HG02970 (cell line): ENCODE results near the gene CUEDC1.
"Not testable (repeated sequence)": the region's sequence is repeated elsewhere in the genome, so short reads cannot be mapped to it uniquely, and the experiment has no call there.

Experiments
- ATAC-seq: cut with Tn5 transposase; IDR thresholded peaks from one replicate; pipeline ENCODE4 v1.9.1; 2021; ENCODE audit warnings: mild to moderate bottlenecking, moderate library complexity, moderate number of reproducible peaks; ENCODE audit not compliant: unreplicated experiment, low FRiP score

Gene CUEDC1

GRCh38 chr17:57985675-57985974 lies 30.4 kb upstream of the CUEDC1 start:
- no peak for ATAC-seq

DNA sequence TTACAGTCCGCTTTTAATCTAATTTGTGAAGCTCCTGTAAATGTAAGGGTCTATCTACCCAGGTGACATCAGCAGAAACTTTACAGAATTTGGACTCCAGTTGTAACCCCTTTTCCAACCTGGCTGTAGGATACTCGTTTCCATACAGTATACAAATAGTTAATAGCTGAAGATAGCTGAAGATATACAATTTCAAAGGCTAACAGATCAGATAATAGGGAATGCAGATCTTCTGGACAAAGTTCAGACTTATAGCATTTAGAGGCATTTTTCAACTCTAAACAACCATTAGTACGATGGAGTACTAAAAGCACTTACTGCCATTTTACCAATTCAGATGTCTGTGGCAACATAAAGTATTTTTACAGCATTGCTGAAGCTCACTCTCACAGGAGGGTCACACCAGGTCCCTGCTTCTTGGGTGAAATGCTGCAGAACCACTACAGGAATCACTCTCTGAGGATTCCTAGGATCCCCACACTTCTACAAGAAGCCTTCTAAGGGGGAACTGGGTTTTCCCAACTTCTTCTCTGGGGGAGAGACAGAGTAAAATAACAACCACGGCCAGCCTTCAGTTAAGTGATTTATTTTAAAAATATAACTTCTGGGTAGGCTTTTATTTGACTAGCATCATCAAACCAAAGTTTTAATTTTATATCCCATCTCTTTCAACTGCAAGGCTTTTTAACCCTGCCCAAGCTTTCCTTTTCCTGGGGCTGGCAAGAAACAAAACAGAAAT lies 29.9 kb upstream of the CUEDC1 start:
- no peak for ATAC-seq

DNA sequence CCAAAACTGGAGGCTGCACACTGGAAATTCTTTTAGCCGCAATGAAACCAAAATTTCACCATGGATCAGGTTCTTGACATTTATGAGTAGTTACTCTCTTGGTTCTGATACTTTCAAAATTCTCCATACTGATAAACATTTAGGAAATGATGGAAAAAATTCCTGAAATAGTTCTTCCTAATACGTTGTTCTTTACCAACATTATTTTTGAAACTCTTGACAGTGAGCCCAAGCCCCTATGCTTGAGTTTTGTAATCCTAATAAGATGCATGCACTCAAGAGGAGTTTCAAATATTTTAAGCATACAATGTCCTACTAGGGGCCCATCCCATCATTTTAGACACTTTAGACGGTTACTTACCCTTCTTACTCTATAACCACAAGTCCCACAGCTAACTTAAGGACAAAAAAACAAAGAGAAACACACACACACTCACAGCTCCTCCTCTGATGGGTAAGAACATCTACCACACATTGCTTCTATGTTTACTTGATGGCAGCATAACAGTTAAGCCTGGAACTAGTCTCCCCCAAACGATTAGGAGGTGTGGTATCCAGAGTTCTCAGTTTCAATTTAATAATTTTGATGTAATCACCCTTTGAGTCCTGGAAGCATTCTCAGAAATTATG lies 29.2 kb upstream of the CUEDC1 start:
- no peak for ATAC-seq

GRCh38 chr17:57983446-57983845 lies 28.2 kb upstream of the CUEDC1 start:
- no peak for ATAC-seq

DNA sequence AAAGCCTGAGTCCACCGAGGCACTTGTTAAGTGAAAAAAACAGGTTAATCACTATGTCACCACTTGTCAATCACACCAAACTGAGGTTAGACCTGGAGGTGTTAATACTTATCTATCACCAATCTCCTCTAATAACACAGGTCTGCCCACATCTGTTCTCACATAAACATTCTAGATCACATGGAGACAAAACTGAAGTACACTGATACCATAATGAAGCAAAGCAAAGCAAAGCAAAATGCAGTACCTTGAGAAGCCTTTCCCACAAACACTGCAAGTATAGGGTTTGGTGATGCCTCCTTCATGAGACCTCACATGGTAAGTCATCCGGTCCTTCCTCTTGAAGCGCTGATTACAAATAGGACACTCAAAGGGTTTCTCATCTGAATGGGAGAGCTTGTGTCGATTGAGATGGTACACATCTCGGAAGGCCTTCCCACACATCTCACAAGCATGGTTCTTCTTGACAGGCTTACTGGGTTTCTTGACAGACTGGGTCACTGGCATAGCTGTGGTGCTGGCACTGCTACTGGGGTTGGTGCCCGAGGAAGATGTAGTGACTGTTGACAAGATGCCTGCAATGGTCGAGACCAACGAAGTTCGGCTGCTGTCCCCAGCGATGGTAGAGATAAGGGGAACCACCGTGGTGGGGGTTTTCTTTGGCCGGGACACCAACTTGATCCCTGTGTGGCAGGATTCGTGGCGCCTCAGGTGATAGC lies 27.4 kb upstream of the CUEDC1 start:
- ATAC-seq, result no peak

DNA sequence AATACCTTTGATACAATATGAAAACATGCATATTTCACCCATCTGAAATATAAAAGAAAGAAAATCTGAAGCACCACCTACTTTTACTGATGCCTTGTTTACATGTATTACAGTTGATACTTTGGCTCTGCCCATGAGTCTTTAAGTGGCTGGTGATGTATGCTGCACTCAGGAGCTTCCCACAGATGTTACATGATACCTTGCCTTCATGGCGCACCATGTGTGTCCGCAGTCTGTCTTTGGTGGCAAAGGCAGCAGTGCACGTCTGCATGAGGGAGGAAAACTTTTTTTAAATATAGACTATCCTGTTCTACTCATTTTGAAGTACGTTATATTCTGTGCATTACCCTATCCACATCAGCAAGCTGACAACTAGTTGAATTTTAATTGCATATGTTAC lies 25.3 kb upstream of the CUEDC1 start:
- no peak for ATAC-seq

- ATAC-seq, result no peak
These were observed 23.9 kb upstream of the CUEDC1 start for GRCh38 chr17:57979076-57979475.

DNA sequence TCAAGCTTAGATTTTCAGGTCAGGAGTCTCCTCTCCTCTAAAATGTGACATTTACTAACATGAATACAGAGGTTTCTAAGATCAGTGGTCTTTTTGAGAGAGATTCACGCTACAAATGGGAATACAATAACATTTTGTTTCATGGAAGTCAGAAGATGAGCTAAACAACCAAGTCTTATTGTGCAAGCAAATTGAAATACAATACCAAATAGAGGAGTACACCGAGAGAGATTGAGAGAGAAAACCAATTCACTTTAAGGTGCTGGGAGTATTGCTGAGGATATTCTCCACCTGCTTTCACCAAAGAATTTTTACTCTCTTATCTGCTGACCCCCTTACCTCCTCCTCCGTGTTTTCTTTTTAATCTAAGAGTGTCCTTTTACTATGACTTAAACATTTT lies 21.4 kb upstream of the CUEDC1 start:
- ATAC-seq, result no peak

- no peak for ATAC-seq
These were observed 19.8 kb upstream of the CUEDC1 start for GRCh38 chr17:57975044-57975443.

DNA sequence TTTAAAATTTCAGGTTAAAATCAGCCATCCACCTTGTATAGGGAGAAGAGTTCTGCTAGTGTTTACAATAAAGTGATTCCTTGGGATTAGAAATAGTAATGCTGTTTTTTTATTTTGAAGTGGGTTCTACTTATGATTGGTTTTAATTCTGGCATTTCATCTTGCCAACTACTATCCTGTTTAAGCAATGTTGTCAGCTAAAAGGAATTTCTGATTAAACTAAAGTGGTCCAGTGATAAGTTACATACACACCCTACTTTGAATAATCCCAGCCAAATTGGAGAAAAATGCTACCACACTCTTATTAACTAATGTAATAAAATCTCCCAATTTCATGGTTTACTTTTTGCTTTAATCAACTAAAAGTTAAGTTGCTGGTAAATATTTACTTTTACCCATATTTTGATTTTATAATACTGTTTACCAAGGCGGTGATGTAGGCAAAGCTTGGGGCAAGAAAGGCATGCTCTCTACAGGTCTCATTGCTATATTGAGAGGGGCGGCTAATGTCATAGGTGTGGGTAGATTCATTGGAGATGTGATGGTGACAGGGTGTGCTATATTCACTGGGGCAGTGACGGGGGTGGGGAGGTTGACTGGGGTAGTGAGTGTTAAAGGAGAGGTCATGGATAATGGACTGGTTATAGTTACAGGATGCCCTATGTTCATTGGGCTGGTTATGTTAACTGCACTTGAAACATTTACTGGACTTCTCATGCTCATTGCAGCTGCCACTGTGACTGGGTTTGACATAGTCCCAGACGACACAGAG lies 19.0 kb upstream of the CUEDC1 start:
- not testable (repeated sequence) for ATAC-seq

GRCh38 chr17:57972151-57972550 lies 16.9 kb upstream of the CUEDC1 start:
- ATAC-seq, result no peak

DNA sequence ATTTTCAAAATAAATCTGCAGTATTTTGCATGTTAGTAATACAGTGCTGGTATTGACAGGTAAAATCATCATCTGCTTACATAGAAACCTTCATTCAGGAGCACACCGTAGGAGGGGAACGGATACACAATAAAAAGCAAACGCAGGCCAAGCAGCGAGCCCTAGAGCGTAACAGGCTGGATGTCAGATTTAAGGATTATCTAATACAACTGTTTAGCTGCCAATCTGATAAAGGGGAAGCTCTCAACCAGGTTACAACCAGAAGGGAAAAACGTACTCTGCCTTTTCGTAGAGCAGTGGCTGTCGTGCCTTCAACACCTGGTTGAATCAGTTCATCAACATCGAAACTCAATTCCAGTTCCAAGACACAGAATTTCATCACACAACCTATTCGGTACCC lies 16.4 kb upstream of the CUEDC1 start:
- ATAC-seq, result no peak

DNA sequence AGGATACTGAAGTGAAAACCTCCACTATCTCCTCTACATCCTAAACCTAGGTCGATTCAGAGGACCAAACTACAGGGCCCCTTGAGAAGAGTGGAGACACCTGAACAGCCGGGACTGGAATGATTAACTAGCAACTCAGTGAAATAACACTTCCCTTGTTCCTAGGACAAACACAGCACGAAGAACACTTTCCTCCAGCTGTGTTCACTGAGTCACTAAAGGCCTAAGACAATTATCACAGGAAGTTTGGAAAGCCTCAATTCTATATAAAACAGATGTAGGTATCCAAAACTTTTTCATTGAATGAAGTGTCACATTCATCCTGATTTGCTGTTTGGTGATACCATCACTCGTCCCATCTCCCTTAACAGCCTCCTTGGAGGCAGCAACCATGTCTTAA lies 15.5 kb upstream of the CUEDC1 start:
- no peak for ATAC-seq

GRCh38 chr17:57968456-57968855 lies 13.2 kb upstream of the CUEDC1 start:
- no peak for ATAC-seq

- no peak for ATAC-seq
These were observed 11.7 kb upstream of the CUEDC1 start for GRCh38 chr17:57966875-57967274.

DNA sequence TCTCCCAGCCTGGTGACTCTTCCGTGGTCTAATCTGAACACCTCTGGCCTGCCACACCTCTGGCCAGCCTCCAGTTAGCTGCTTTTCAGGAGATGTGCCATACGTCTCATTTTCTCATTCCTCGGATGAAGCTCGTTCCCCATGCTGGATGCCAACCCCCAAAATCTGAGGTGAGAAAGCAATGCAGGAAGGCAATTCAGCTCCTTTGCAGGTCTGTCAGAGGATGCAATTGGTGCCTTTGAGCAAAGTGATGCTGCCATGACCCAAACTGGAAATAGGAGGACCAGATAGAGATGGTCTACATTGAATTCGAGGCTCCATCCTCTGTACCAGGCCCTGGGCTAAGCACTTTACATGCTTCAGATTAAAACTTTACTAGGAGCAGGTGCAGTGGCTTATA lies 11.0 kb upstream of the CUEDC1 start:
- ATAC-seq, result no peak

DNA sequence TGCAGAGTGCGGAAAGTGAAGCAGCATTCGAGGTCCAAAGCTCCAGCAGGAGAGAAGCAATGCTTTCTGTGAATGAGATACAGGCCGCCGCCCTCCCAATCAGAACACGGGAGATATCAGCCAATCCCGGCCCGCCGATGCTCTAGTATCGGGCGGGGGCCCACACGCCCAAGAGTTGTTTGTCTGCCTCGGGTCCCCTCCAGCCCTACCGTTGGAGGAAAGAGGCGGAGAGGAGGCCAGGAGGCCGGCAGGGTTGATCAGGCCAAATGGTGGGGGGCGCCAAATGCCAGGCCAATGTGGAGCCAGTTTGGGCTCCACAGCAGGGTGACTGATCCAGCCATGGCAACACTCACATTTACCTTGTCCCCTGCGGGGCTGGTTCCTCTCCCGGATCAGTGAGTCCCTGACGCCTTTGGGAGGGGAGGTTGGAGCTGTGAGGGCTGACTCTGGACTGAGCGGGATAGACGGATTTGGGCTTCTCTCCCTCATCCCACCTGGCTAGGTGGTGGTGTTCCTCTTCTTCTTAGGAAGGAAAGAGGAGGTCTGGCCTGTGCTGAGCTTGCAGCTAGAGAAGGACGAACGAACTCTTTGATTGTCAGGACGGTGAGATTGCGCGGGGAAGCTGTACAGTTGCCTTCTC lies 10.4 kb upstream of the CUEDC1 start:
- ATAC-seq, result no peak

DNA sequence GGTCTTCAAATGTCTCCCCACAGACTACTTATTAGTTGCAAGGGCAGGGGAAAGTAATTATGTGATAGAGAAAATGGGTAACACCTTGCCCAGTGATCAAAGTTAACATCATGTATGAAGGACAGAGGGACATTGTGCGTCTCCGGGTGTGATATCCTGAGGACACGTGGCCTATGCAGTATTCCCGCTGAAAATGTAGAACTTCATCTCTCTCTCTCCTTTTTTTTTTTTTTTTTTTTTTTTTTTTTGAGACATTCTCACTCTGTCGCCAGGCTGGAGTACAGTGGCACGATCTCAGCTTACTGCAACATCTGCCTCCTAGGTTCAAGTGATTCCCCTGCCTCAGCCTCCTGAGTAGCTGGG lies 7.9 kb upstream of the CUEDC1 start:
- ATAC-seq, result no peak

DNA sequence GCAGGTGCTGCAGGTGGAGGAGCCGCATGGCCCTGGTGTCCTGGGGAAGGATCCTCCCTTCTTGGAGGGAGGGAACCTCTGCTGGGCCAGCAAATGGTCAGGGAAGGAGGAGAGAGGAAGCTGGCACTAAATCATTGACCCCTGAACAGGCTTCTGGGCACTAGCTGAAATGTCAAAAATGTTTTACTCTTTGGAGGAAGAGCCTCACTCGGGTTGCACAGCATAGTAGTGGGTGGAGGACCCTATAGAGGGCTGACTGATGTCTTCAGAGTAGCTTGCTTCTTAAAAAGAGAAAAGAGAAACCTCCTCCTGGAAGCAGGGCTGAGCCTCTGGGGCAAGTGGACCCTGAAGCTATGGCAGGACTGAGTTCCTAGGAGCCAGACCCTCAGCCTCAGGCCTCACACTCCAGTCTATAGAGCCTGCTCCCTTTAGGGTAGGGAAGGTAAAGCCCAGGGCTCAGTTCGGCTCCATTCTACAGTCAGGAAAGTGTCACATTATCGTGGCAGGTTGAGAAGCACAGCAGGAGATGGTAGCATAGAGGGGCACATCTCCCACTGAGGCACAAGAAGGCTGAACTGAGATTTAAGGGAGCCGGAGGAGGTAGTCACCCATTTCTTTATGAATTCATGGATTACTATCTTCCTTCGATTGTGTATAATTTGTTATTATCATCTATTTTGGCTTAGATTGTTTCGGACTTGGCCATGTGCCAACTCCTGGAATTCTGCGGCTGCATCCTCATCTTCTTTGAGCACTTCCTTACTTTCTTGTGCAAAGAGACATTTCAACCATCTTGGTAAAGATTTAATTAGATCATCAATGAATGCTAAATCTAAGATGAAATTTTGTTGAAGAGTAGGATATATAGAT lies 7.3 kb upstream of the CUEDC1 start:
- ATAC-seq, result no peak

DNA sequence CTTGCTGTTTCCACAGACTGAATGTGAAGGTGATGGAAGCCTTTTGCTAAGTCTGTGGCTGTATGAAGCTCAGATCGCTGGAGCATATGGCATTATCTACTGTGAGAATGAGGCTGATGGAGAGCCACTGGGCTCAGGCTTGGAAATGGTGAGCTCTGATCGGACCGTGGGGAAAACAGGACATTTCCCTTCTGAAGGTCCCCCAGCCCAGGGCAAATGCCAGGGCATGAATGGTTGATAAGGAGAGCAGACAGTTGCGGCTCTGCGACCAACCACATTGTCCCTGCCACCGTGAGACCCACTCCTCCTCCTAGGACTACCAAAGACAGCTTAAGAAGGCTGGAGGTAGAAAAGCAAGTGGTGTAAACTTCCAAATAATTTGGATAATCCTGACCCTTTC lies 4.7 kb upstream of the CUEDC1 start:
- no peak for ATAC-seq
